T1000 (cell line): Measurements from ENCODE around the gene LCNL1.

Experiments used
- DNase-seq: peaks from one replicate; lab custom pipeline; 2025; ENCODE audit warnings: mixed read lengths; lab: John Stamatoyannopoulos, UW

Gene LCNL1

GRCh38 chr9:136982232-136983051 is at the start of gene LCNL1:
TSS of gene LCNL1 (plus strand) at chr9:136982993. CDS start at chr9:136983587, 594 bp downstream.
- DNase-seq: no peak

- DNase-seq: no peak
Observed at GRCh38 chr9:136934277-136934676, 48.5 kb upstream of the LCNL1 start.

GRCh38 chr9:136935651-136936050 is 47.1 kb upstream of the LCNL1 start:
- no peak for DNase-seq

GRCh38 chr9:136936645-136937170 is 46.1 kb upstream of the LCNL1 start:
- DNase-seq: no peak

GRCh38 chr9:136937186-136938001 is 45.4 kb upstream of the LCNL1 start:
- no peak for DNase-seq

GRCh38 chr9:136939431-136939995 is 43.3 kb upstream of the LCNL1 start:
- no peak for DNase-seq

- DNase-seq: no peak
Observed at GRCh38 chr9:136939996-136940525, 42.7 kb upstream of the LCNL1 start.

GRCh38 chr9:136940526-136941230 is 42.1 kb upstream of the LCNL1 start:
- DNase-seq: no peak

- no peak for DNase-seq
Observed at GRCh38 chr9:136941231-136942111, 41.3 kb upstream of the LCNL1 start.

- no peak for DNase-seq
Observed at GRCh38 chr9:136942112-136942880, 40.5 kb upstream of the LCNL1 start.

- no peak for DNase-seq
Observed at GRCh38 chr9:136942881-136943230, 39.9 kb upstream of the LCNL1 start.

- DNase-seq: no peak
Observed at GRCh38 chr9:136943291-136944211, 39.2 kb upstream of the LCNL1 start.

- DNase-seq: no peak
Observed at GRCh38 chr9:136944212-136944518, 38.6 kb upstream of the LCNL1 start.

GRCh38 chr9:136944519-136945332 is 38.1 kb upstream of the LCNL1 start, which contains the start of the genes C8G and FBXW5:
TSS of gene C8G (plus strand) at chr9:136945243. CDS start at chr9:136945321, 78 bp downstream.
TSS of gene FBXW5 (minus strand) at chr9:136944738. CDS start at chr9:136944083, 655 bp downstream.
- DNase-seq: peak; percentile 92

- no peak for DNase-seq
Observed at GRCh38 chr9:136945333-136946227, 37.2 kb upstream of the LCNL1 start.

GRCh38 chr9:136946228-136947027 is 36.4 kb upstream of the LCNL1 start:
- DNase-seq: no peak
